Liver (tissue), 9 donors: ENCODE measurements around the gene ZNF536. TPM values are rescaled to one million over a fixed set of nuclear protein-coding genes. Genes with fewer than 3 reads are reported as not detected.

ENCODE experiments used
- DNase-seq: peaks from one replicate; pipeline ENCODE4 v3.0.0-alpha.2; 2017; ENCODE audit warnings: low spot score
- H3K27ac ChIP-seq, 2 donors: one replicate each; pipeline ENCODE4 v1.7.0; 2013; ENCODE audit warnings: inconsistent platforms in 2 of 2, low read length in 2 of 2, control low read depth in 1 of 2, low read depth in 1 of 2, mild to moderate bottlenecking in 1 of 2
- H3K27me3 ChIP-seq, 4 donors: one replicate each; pipeline versions ENCODE4 v1.6.1 to v1.7.0; 2013; ENCODE audit warnings: low read length in 3 of 4, inconsistent platforms in 1 of 4, mild to moderate bottlenecking in 1 of 4, moderate library complexity in 1 of 4; ENCODE audit not compliant: control insufficient read depth in 4 of 4, insufficient read depth in 4 of 4
- H3K36me3 ChIP-seq, 4 donors: one replicate each; pipeline versions ENCODE4 v1.6.1 to v1.7.0; 2013; ENCODE audit warnings: low read length in 3 of 4, mild to moderate bottlenecking in 3 of 4, low read depth in 1 of 4, moderate library complexity in 1 of 4; ENCODE audit not compliant: control insufficient read depth in 4 of 4, insufficient read depth in 3 of 4
- H3K4me1 ChIP-seq, 4 donors: one replicate each; pipeline versions ENCODE4 v1.6.1 to v1.7.0; 2013; ENCODE audit warnings: low read length in 3 of 4, mild to moderate bottlenecking in 3 of 4, moderate library complexity in 1 of 4; ENCODE audit not compliant: control insufficient read depth in 4 of 4, insufficient read depth in 4 of 4
- H3K4me3 ChIP-seq, 3 donors: one replicate each; pipeline versions ENCODE4 v1.6.1 to v1.7.0; 2013; ENCODE audit warnings: low read length in 3 of 3, control low read depth in 1 of 3, low read depth in 1 of 3, mild to moderate bottlenecking in 1 of 3
- H3K9ac ChIP-seq, 2 donors: one replicate each; pipeline ENCODE4 v1.7.0; 2013; ENCODE audit warnings: low read length in 2 of 2, mild to moderate bottlenecking in 2 of 2, moderate library complexity in 2 of 2, control low read depth in 1 of 2, low read depth in 1 of 2
- H3K9me3 ChIP-seq, 4 donors: one replicate each; pipeline versions ENCODE4 v1.6.1 to v1.7.0; 2013; ENCODE audit warnings: low read length in 3 of 4; ENCODE audit not compliant: control insufficient read depth in 4 of 4
- CTCF ChIP-seq: fragments of 150-350 bp; IDR thresholded peaks from 2 replicates; pipeline ENCODE4 v1.5.1; 2017; ENCODE audit warnings: improper control_type of control experiment, low read depth, low read length; ENCODE audit not compliant: missing input control
- EGR1 ChIP-seq, 2 donors: IDR thresholded peaks; 2 replicates each; pipeline ENCODE4 v1.6.1; 2016 to 2018; ENCODE audit warnings: antibody characterized with exemption in 2 of 2, low read depth in 2 of 2
- FOXA1 ChIP-seq: IDR thresholded peaks from 2 replicates; pipeline ENCODE4 v1.6.1; 2016; ENCODE audit warnings: antibody characterized with exemption
- GABPA ChIP-seq, 2 donors: IDR thresholded peaks in 1 of 2; conservative IDR thresholded peaks in 1 of 2; 2 replicates each; pipeline ENCODE4 v1.6.1; 2016; ENCODE audit warnings: antibody characterized with exemption in 2 of 2, mild to moderate bottlenecking in 1 of 2, moderate library complexity in 1 of 2
- HNF4A ChIP-seq, 2 donors: conservative IDR thresholded peaks; 2 replicates each; pipeline ENCODE4 v1.6.1; 2016; ENCODE audit warnings: antibody characterized with exemption in 2 of 2, mild to moderate bottlenecking in 2 of 2
- HNF4G ChIP-seq: IDR thresholded peaks from 2 replicates; pipeline ENCODE4 v1.6.1; 2016; ENCODE audit warnings: antibody characterized with exemption
- MAX ChIP-seq: IDR thresholded peaks from 2 replicates; pipeline ENCODE4 v1.6.1; 2016; ENCODE audit warnings: antibody characterized with exemption
- NR2F2 ChIP-seq: IDR thresholded peaks from 2 replicates; pipeline ENCODE4 v1.6.1; 2016; ENCODE audit warnings: antibody characterized with exemption
- RAD21 ChIP-seq, 2 donors: IDR thresholded peaks; 2 replicates each; pipeline ENCODE4 v1.6.1; 2016; ENCODE audit warnings: antibody characterized with exemption in 2 of 2, mild to moderate bottlenecking in 2 of 2
- REST ChIP-seq: IDR thresholded peaks from 2 replicates; pipeline ENCODE4 v1.6.1; 2016; ENCODE audit warnings: antibody characterized with exemption, mild to moderate bottlenecking
- RXRA ChIP-seq, 2 donors: IDR thresholded peaks; 2 replicates each; pipeline ENCODE4 v1.6.1; 2017 to 2018; ENCODE audit warnings: antibody characterized with exemption in 2 of 2, mild to moderate bottlenecking in 1 of 2
- TAF1 ChIP-seq: conservative IDR thresholded peaks from 2 replicates; pipeline ENCODE4 v1.6.1; 2016; ENCODE audit warnings: antibody characterized with exemption, mild to moderate bottlenecking
- ZBTB33 ChIP-seq: IDR thresholded peaks from 2 replicates; pipeline ENCODE4 v1.6.1; 2016; ENCODE audit warnings: antibody characterized with exemption
- WGBS: extraction: QIAGEN DNeasy Blood & Tissue Kit; methylation state at CpG from one replicate; pipeline ENCODE4 v1.1.7; 2013; 5-methylcytosine and 5-hydroxymethylcytosine counted together
- polyA plus RNA-seq, 2 donors: library from polyadenylated mRNA; stranded (reverse) in 1 of 2; unstranded in 1 of 2; fragments of 200-250 nt in 1 of 2; fragments of >200 nt in 1 of 2; fragmentation: Nextera tagmentation in 1 of 2; extraction: Ambion mirVana in 1 of 2; gene quantifications; one replicate each; pipeline versions ENCODE4 v1.2.1 to v1.2.3, GENCODE V29; 2013 to 2015
- total RNA-seq, 2 donors: library from RNA; depleted of rRNA; stranded (reverse); fragments of >200 nt; gene quantifications; one replicate each; pipeline ENCODE4 v1.2.3, GENCODE V29; 2014
- donor health status: healthy.
- donor health status: healthy.
- donor health status: healthy.
- donor health status: healthy.
- donor health status: healthy.

Gene ZNF536
- total and polyA plus RNA-seq, 4 donors = 0.02 to 0.17 (median 0.08) TPM

GRCh38 chr19:30562981-30563380, 190.8 kb downstream of the ZNF536 start:
- Histone ChIP-seq H3K27ac (no peak overlapping the region), H3K4me1 (no peaks in the 10 kb centered on the region), H3K9me3 (no peaks in the 10 kb centered on the region), H3K9ac (no peak overlapping the region), H3K36me3 (no peaks in the 10 kb centered on the region), H3K27me3 (peaks cover 0 to 6% (median 0%) of the 10 kb centered on the region in 4 donors), H3K4me3 (no peak overlapping the region)
- no peak for DNase-seq
- WGBS = 85% methylated on average over 8 of the region's 8 CpGs
- TF ChIP-seq FOXA1 (no peak), CTCF (no peak), RXRA (IDR thresholded peaks at IDR 0.05) (no peak), ZBTB33 (no peak), TAF1 (no peak), HNF4G (no peak), REST (no peak), RAD21 (IDR thresholded peaks at IDR 0.05) (no peak), GABPA (IDR thresholded peaks at IDR 0.05 in 1 of 2, conservative IDR thresholded peaks at IDR 0.05 in 1 of 2) (no peak), EGR1 (IDR thresholded peaks at IDR 0.05; ENCODE audit: low read depth in 2 of 2) (no peak), HNF4A (conservative IDR thresholded peaks at IDR 0.05) (no peak), NR2F2 (no peak), MAX (no peak)

GRCh38 chr19:30563691-30564090, 191.5 kb downstream of the ZNF536 start:
- 72% methylated on average over 3 of the region's 3 CpGs for WGBS
- no peak overlapping the region for H3K4me3 ChIP-seq
- H3K9me3 ChIP-seq = no peaks in the 10 kb centered on the region
- H3K9ac ChIP-seq = no peak overlapping the region
- H3K36me3 ChIP-seq = no peaks in the 10 kb centered on the region
- H3K27ac ChIP-seq = no peak overlapping the region
- TF ChIP-seq ZBTB33 (no peak), RAD21 (IDR thresholded peaks at IDR 0.05) (no peak), RXRA (IDR thresholded peaks at IDR 0.05) (no peak)
- DNase-seq = no peak
- H3K4me1 ChIP-seq = no peaks in the 10 kb centered on the region
- peaks cover 0 to 6% (median 0%) of the 10 kb centered on the region in 4 donors for H3K27me3 ChIP-seq
